ENCODE data around the gene FTCD. TPM values are rescaled to one million over a fixed set of nuclear protein-coding genes. Genes with fewer than 3 reads are reported as not detected.

Gene FTCD
- total RNA-seq, 6 donors from 2014 or later: 0.69 to 0.98 TPM; not detected in 4

GRCh38 chr21:46189959-46190490 lies 34.6 kb upstream of the FTCD start:
- H3K36me3 ChIP-seq: peaks cover 17 to 55% (median 41%) of the 10 kb centered on the region in 4 donors
- DNase-seq (no peak), ATAC-seq (ENCODE audit: low FRiP score in 2 of 2) (peak in 1 of 2 donors; percentile 43)
- H3K4me1 ChIP-seq: peaks cover 8 to 38% (median 20%) of the 10 kb centered on the region in 4 donors
- TF ChIP-seq POLR2AphosphoS5 (IDR thresholded peaks at IDR 0.05): no peak
- TF ChIP-seq CTCF (IDR thresholded peaks at IDR 0.05): no peak
- TF ChIP-seq EP300 (IDR thresholded peaks at IDR 0.05): no peak
- TF ChIP-seq POLR2A (IDR thresholded peaks at IDR 0.05): no peak
- WGBS, 2 donors: 92 to 96% methylated on average over 7 to 14 of the region's 14 CpGs
- H3K27me3 ChIP-seq: no peaks in the 10 kb centered on the region
- H3K4me3 ChIP-seq: no peak overlapping the region
- H3K27ac ChIP-seq: peak overlapping the region; percentile 72 to 90 (median 86)
- H3K9me3 ChIP-seq: no peaks in the 10 kb centered on the region

- H3K36me3 ChIP-seq: peaks cover 11 to 49% (median 35%) of the 10 kb centered on the region in 4 donors
- peaks cover 8 to 39% (median 20%) of the 10 kb centered on the region in 4 donors for H3K4me1 ChIP-seq
- ATAC-seq (ENCODE audit: low FRiP score in 2 of 2): no peak
- H3K9me3 ChIP-seq: no peaks in the 10 kb centered on the region
- no peak for TF ChIP-seq POLR2AphosphoS5 (IDR thresholded peaks at IDR 0.05)
- TF ChIP-seq CTCF (IDR thresholded peaks at IDR 0.05): no peak
- no peak for TF ChIP-seq POLR2A (IDR thresholded peaks at IDR 0.05)
- TF ChIP-seq EP300 (IDR thresholded peaks at IDR 0.05): no peak
- H3K27me3 ChIP-seq: no peaks in the 10 kb centered on the region
- no peak overlapping the region for H3K4me3 ChIP-seq
- 82 to 84% methylated on average over 9 of the region's 9 CpGs for WGBS, 2 donors
- peak overlapping the region; percentile 72 to 90 (median 86) for H3K27ac ChIP-seq
- DNase-seq: no peak
These were observed 34.0 kb upstream of the FTCD start for GRCh38 chr21:46189213-46189958.

GRCh38 chr21:46188226-46189212 lies 33.1 kb upstream of the FTCD start:
- 54 to 57% methylated on average over 17 of the region's 17 CpGs for WGBS, 2 donors
- no peak for TF ChIP-seq CTCF (IDR thresholded peaks at IDR 0.05)
- TF ChIP-seq POLR2A (IDR thresholded peaks at IDR 0.05): peak in 2 of 4 donors; percentile 17 to 18
- TF ChIP-seq POLR2AphosphoS5 (IDR thresholded peaks at IDR 0.05): peak in 1 of 2 donors; percentile 60
- TF ChIP-seq EP300 (IDR thresholded peaks at IDR 0.05): peak in 3 of 4 donors; percentile 11 to 52 (median 52)
- peak in 1 of 2 donors; percentile 11 for ATAC-seq (ENCODE audit: low FRiP score in 2 of 2)
- Histone ChIP-seq H3K9me3 (no peaks in the 10 kb centered on the region), H3K4me1 (peaks cover 8 to 39% (median 22%) of the 10 kb centered on the region in 4 donors), H3K36me3 (peaks cover 3 to 40% (median 26%) of the 10 kb centered on the region in 4 donors), H3K27me3 (no peaks in the 10 kb centered on the region), H3K4me3 (no peak overlapping the region), H3K27ac (peak overlapping the region; percentile 72 to 90 (median 86))
- DNase-seq: peak in 1 of 2 donors; percentile 57

- peaks cover 3 to 35% (median 23%) of the 10 kb centered on the region in 4 donors for H3K36me3 ChIP-seq
- H3K27me3 ChIP-seq: no peaks in the 10 kb centered on the region
- no peak for TF ChIP-seq EP300 (IDR thresholded peaks at IDR 0.05)
- TF ChIP-seq POLR2A (IDR thresholded peaks at IDR 0.05): no peak
- TF ChIP-seq CTCF (IDR thresholded peaks at IDR 0.05): no peak
- no peak for TF ChIP-seq POLR2AphosphoS5 (IDR thresholded peaks at IDR 0.05)
- H3K4me3 ChIP-seq: no peak overlapping the region
- peaks cover 8 to 39% (median 25%) of the 10 kb centered on the region in 4 donors for H3K4me1 ChIP-seq
- no peak for ATAC-seq (ENCODE audit: low FRiP score in 2 of 2)
- DNase-seq: no peak
- no peaks in the 10 kb centered on the region for H3K9me3 ChIP-seq
- H3K27ac ChIP-seq: peak overlapping the region in 3 of 4 donors; percentile 72 to 90 (median 83)
- 86 to 92% methylated on average over 7 of the region's 7 CpGs for WGBS, 2 donors
These were observed 32.4 kb upstream of the FTCD start for GRCh38 chr21:46187814-46188213.
